Endothelial cell (in vitro differentiated cells): Measurements from ENCODE around the gene SLC9A4. TPM values are rescaled to one million over a fixed set of nuclear protein-coding genes. Genes with fewer than 3 reads are reported as not detected.

Experiments used
- DNase-seq: peaks from one replicate; pipeline ENCODE4 v3.0.0; 2021; ENCODE audit warnings: low spot score
- H3K27ac Mint-ChIP-seq: one replicate; pipeline ENCODE4 v1.8.0; 2021; ENCODE audit warnings: mixed read lengths, inconsistent platforms; ENCODE audit not compliant: unreplicated experiment
- H3K27me3 Mint-ChIP-seq: one replicate; pipeline ENCODE4 v1.8.0; 2021; ENCODE audit warnings: mild to moderate bottlenecking, moderate library complexity, mixed read lengths, inconsistent platforms; ENCODE audit not compliant: unreplicated experiment
- H3K36me3 Mint-ChIP-seq: one replicate; pipeline ENCODE4 v1.8.0; 2021; ENCODE audit warnings: mild to moderate bottlenecking, low read depth, mixed read lengths, inconsistent platforms; ENCODE audit not compliant: unreplicated experiment
- H3K4me1 Mint-ChIP-seq: one replicate; pipeline ENCODE4 v1.8.0; 2021; ENCODE audit warnings: mild to moderate bottlenecking, mixed read lengths, inconsistent platforms; ENCODE audit not compliant: unreplicated experiment
- H3K4me3 Mint-ChIP-seq: one replicate; pipeline ENCODE4 v1.8.0; 2021; ENCODE audit warnings: mild to moderate bottlenecking, mixed read lengths, inconsistent platforms; ENCODE audit not compliant: unreplicated experiment
- H3K9me3 Mint-ChIP-seq: one replicate; pipeline ENCODE4 v1.8.0; 2021; ENCODE audit warnings: mixed read lengths, inconsistent platforms; ENCODE audit not compliant: unreplicated experiment
- CTCF ChIP-seq: fragments of 200-600 bp; sonication (generic); IDR thresholded peaks from one replicate; pipeline ENCODE4 v1.5.0; 2021; ENCODE audit warnings: antibody characterized with exemption; ENCODE audit not compliant: unreplicated experiment
- total RNA-seq: library from RNA; stranded (reverse); fragmentation: NEBNext Ultra II Directional; extraction: Animal tissue kit (Norgen Biotek cat#: 25700); gene quantifications from one replicate; pipeline ENCODE4 v1.2.1, GENCODE V29; 2021; ENCODE audit not compliant: unreplicated experiment

SLC9A4 gene
- total RNA-seq, 1 donor from 2014 or later = 0.08 TPM

DNA sequence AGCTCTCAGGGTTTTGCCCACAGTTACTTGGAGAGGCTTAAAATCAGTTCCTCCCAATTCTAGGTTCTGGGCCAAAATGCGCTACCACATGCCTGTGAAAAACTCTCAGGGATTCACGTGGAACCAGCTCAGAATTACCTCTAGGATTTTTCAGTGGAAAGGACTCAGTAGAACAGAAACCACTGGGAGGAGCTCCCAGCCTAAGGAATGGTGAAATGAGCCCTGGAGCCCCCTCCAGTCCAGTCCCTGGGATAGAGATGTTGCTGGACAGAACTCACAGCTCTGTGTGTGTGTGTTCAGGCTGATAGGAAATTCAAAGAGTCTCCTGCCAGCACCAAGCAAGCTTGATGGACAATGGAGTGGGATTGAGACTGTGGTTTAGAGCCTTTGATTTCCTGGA, 21.1 kb upstream of the SLC9A4 start:
- Mint-ChIP-seq H3K9me3 (no peaks in the 10 kb centered on the region), H3K27ac (no peak overlapping the region), H3K27me3 (no peaks in the 10 kb centered on the region), H3K36me3 (no peaks in the 10 kb centered on the region), H3K4me1 (no peaks in the 10 kb centered on the region), H3K4me3 (no peak overlapping the region)
- DNase-seq = peak; percentile 9
- TF ChIP-seq CTCF = no peak

- H3K4me3 Mint-ChIP-seq = no peak overlapping the region
- no peak for TF ChIP-seq CTCF
- H3K9me3 Mint-ChIP-seq = no peaks in the 10 kb centered on the region
- no peaks in the 10 kb centered on the region for H3K4me1 Mint-ChIP-seq
- no peak overlapping the region for H3K27ac Mint-ChIP-seq
- no peaks in the 10 kb centered on the region for H3K27me3 Mint-ChIP-seq
- H3K36me3 Mint-ChIP-seq = no peaks in the 10 kb centered on the region
- no peak for DNase-seq
Measured at GRCh38 chr2:102453501-102453900, 19.5 kb upstream of the SLC9A4 start.

GRCh38 chr2:102455061-102455670, 17.9 kb upstream of the SLC9A4 start:
- no peak overlapping the region for H3K27ac Mint-ChIP-seq
- H3K4me1 Mint-ChIP-seq = no peaks in the 10 kb centered on the region
- H3K27me3 Mint-ChIP-seq = no peaks in the 10 kb centered on the region
- TF ChIP-seq CTCF = no peak
- H3K9me3 Mint-ChIP-seq = no peaks in the 10 kb centered on the region
- no peaks in the 10 kb centered on the region for H3K36me3 Mint-ChIP-seq
- no peak overlapping the region for H3K4me3 Mint-ChIP-seq
- no peak for DNase-seq

DNA sequence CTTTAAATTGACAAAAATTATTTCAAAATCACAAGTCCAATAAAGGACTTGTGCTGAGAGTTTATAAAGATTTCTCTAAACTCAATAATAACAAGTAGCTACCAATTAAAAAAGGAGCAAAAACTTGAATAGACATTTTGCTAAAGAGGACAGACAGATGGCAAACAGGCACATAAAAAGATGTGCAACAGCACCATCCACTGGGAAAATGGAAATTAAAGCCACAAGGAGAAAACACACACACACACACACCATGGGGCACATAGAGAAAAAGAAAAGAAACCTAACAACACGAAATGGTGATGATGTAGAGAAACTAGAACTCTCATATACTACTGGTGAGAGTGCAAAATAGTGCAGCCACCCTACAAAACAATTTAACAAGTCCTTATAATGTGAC, 12.6 kb upstream of the SLC9A4 start:
- Mint-ChIP-seq H3K9me3 (peaks cover 4% of the 10 kb centered on the region), H3K4me1 (no peaks in the 10 kb centered on the region), H3K27ac (no peak overlapping the region), H3K36me3 (no peaks in the 10 kb centered on the region), H3K4me3 (no peak overlapping the region), H3K27me3 (no peaks in the 10 kb centered on the region)
- no peak for TF ChIP-seq CTCF
- DNase-seq = no peak

DNA sequence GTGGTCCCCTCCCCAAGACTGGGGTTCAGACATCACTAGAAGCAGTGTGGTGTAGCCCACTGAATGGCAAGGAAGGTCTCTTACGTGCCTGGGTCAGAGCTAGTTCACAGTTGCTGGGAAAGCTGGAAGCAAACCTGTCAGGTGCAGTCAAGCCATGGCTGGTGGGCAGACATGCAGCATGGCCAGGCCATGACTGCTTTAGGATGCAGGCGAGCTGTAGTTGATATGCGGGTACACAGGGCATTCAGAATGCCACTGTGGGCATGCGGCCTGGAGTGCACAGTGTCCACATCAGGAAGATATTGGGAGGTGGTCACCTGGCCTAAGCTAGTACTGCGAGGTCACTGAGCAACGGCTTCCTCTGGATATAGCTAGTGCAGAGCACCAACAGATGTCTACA, 11.8 kb upstream of the SLC9A4 start:
- no peak for DNase-seq

More for the DNA sequence above, 11.8 kb upstream of the SLC9A4 start:
- no peaks in the 10 kb centered on the region for H3K27me3 Mint-ChIP-seq
- no peak for TF ChIP-seq CTCF
- no peaks in the 10 kb centered on the region for H3K36me3 Mint-ChIP-seq
- H3K9me3 Mint-ChIP-seq = peaks cover 4% of the 10 kb centered on the region
- H3K4me1 Mint-ChIP-seq = no peaks in the 10 kb centered on the region
- no peak overlapping the region for H3K4me3 Mint-ChIP-seq
- H3K27ac Mint-ChIP-seq = no peak overlapping the region
